CD4-positive, alpha-beta T cell treated with Interleukin-21 for 1 hour (primary cell): ENCODE data around the gene MAGI2.

Experiments used
- DNase-seq: peaks from one replicate; pipeline ENCODE4 v3.0.0-alpha.2; 2020

The MAGI2 gene

DNA sequence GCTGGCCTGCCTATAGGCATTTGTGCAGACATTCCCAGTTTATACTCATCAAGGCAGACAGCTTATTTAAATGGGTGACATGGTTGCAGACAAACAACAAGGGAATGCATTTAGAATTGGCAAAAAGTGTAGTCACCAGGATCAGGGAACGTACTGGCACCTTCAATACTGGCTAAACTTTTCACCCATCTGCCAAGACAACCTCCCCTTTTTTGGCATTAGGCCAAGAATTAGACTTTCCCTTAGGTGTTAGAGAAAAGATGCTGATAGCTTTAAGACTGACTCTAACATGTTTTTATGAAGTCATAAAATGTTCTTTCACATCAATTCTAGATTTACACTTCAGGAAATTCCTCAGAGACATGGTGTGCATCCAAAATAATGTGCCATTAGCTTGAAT is 1289.0 kb downstream of the MAGI2 start:
- no peak for DNase-seq

DNA sequence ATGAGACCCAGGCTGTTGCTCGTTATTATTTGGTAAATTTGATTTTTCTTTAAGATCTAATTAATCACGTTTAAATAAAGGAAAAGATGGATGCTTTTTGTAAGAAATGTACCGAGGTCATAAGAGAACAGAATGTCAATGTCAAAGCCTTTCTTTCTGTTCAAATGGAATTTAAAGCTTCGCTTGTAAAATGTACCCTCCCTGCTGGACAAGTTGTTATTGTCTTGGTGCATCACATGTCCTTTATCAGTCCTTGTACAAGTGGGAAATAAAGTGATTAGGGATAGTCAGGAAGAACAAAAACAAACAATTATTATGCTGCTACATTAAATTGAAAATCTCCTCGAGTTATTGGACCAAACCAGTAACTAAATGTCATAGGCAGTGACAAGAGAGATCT is 1291.7 kb downstream of the MAGI2 start:
- DNase-seq, result no peak

DNA sequence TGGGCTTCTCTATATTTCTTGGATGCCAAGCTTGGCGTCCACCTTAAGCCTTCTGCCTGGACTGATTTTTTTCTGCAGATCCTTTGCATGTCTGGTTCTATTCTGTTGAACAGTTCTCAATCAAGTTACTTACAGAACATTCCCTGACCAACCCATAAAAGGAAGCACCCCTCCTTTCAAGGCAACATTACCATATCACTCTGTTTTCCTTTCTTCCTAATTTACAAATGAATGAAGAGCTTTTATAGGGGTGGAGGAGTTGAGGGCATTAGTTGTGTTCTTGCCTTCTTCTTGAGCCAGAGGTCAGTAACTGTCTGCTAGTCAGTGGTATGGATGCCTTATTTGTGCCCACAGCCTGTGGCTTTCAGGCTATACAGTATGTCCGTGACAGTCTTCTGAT is 1293.9 kb downstream of the MAGI2 start:
- DNase-seq, result no peak

DNA sequence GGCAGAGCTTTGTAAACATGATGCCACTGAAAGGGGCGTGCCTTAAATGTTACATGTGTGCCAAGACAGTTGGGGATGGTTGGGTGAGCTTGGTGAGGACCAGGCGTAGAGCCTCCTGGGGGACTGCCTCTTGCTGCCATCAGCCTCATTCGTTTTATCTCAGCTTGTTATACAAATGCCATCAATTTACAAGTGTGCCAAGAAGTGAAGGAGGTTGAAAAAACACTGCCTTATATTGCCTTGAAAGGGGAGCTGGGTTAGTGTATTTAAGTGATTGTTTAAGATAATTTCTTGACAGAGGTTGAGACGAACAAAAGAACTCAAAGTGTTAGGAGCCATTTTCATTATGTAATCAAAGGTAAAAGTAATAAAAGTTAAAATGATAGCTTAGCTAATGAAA is 1300.2 kb downstream of the MAGI2 start:
- DNase-seq, result no peak

- DNase-seq, result no peak
These were observed 1302.2 kb downstream of the MAGI2 start for GRCh38 chr7:78151229-78151628.

DNA sequence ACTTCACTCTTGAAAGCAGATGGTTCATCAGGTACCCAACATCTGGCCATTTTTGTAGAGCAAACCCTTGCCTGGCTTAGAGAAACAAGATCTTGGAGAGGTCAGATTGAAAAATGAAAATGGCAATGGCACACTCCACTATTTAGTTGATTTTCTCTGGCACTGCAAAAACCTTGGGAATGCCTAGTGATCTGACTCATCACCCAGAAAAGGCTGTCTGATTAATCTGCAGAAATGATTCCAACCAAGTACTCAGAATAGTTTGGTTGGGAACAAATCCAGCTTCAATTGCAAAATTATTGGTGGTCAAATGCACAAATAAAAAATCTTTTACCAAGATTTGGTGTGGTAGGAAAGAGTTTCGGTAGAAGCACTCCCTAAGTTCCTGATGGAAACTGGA is 1303.7 kb downstream of the MAGI2 start:
- no peak for DNase-seq

DNA sequence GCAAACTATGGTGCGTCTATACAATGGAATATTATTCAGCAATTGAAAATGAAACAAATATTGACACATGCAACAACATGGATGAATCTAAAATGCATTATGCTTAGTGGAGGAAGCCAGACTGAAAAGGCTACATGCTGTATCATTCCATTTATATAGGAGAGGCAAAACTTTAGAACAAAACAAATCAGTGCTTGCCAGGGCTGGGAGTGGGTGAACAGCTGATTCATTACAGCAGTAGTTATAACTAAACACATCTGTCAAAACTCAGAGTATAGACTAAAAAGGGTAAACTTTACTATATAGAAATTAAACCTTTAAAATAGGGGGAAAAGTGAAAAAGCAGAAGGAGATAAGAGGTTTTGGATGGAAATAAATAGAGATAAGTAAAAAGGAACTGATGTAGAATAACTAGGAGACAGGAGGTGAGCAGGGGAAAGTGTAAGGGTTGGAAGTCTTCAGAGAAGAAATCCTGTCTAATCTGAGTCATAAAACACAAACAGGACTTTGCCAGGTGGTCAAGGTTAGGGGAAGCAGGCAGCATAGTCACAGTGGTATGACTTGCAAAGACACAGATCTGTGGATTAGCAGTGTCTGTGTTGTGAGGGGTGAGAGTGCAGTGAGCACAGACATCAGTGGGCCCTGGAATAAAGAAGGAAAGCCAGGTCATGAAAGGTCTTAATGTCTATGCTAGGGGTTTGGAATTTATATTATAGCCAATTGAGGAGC is 1305.1 kb downstream of the MAGI2 start:
- no peak for DNase-seq

GRCh38 chr7:78146546-78146945 is 1306.9 kb downstream of the MAGI2 start:
- no peak for DNase-seq

DNA sequence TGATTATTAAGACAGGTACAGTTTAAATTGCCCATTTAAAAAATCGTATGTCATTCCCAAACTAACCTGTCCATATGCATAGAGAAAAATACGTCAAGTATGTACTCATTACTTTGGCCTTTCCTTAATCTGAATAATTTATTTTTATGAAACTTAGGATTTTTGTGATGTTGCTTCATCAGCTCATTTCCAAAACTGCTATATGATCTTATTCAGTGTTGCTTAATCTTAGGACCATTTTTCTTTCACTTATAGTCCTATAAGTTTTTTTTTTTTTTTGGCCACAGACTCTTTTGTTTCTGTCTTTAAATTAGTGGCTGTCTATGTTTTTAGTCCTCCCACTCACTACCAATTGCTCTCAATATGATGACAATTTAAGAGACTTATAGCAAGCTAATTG is 1309.8 kb downstream of the MAGI2 start:
- DNase-seq, result no peak

DNA sequence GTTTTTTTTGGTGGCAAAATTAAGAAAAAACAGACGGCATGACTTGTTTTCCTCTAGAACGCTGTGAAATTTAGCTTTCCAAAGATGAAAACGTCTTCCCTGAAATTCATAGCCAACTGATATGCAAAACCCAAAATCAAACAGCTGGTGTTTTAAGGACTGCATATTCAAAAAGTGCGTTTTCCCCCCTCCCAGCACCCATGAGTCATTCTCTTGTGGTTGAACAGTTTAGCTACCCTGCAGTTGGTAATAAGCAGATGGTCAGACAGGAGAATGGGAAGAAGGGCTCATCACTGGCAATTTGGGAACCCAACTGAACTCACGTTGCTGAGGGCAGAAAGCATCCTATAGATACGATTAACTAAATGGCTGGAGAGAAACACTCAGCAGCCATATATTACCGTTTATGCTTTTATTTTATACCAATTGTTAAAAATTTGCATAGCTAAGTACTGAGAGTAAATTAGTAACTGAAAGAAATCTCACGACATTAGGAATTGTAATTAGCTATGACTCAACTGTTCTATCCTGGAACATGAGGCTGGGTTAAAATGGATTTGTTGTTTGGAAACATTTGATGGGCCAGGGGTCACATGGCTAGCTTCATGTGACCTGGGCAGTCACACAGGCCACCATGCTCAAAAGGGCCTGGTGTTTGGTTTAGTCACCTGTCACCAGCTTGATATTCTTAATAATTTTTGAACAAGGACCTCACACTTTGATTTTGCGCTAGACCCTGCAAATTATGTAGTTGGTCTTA is 1311.8 kb downstream of the MAGI2 start:
- no peak for DNase-seq

GRCh38 chr7:78140109-78140508 is 1313.4 kb downstream of the MAGI2 start:
- no peak for DNase-seq

- no peak for DNase-seq
These were observed 1314.1 kb downstream of the MAGI2 start for GRCh38 chr7:78139335-78139734.

GRCh38 chr7:78134774-78135173 is 1318.7 kb downstream of the MAGI2 start:
- DNase-seq, result no peak

DNA sequence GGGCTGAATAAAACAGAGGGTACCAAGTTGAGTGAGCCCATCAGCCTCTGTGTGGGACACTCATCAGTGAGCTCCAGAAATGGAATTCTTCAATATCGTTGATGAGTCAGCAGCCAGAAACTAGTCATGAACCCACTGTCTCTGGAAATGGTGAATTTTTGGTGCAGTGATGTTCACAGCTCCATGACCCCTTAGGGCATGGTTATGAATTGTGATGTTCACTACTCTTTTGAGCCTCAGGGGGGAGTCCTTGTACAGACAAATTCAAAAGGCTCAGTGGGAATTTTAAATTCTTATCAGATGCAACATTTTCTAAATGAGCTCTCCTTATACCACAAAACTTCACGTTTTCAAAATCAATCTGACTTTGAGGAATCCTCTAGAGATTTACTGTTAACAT is 1319.2 kb downstream of the MAGI2 start:
- DNase-seq, result no peak

GRCh38 chr7:78130446-78131215 is 1322.8 kb downstream of the MAGI2 start:
- no peak for DNase-seq

DNA sequence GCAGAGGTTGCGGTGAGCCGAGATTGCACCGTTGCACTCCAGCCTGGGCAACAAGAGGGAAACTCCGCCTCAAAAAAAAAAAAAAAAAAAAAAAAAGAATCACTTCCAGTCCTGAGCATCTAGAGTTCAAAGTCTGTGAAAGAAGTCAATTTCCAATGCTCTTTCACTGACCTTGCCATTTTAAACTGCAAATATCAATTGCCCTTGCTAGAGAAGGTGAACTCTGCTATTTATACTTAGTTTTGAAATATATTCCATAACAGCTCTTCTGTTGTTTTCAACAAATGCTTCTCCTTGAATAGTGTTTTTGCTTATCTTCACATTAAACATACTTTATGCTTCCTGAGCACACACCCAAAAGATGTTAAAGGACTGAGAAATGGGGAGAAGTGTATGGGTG is 1323.6 kb downstream of the MAGI2 start:
- DNase-seq, result no peak

DNA sequence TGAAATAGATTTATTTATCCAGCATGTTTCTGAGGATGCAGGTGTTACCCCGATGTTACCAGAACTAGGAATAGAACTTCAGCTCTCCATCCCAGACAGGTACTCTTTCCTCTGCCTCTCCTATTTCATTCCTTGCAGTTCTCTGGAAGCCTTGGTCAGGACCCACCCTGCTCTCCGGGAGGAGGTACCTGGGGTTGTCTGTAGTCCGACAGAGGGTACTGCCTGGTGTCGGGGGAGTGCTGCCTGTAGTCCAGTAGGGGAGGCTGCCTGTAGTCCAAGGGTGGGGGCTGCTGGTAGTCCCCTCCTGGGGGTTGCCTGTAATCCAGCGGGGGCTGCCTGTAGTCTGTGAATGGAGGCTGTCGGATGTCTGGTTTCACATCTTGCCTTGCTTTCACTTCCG is 1326.5 kb downstream of the MAGI2 start:
- no peak for DNase-seq

GRCh38 chr7:78125884-78126283 is 1327.6 kb downstream of the MAGI2 start:
- DNase-seq, result no peak

GRCh38 chr7:78124216-78124615 is 1329.3 kb downstream of the MAGI2 start:
- no peak for DNase-seq

GRCh38 chr7:78121888-78122287 is 1331.6 kb downstream of the MAGI2 start:
- DNase-seq, result no peak

- no peak for DNase-seq
These were observed 1335.0 kb downstream of the MAGI2 start for GRCh38 chr7:78118470-78118869.

GRCh38 chr7:78115876-78116275 is 1337.6 kb downstream of the MAGI2 start:
- DNase-seq, result no peak

DNA sequence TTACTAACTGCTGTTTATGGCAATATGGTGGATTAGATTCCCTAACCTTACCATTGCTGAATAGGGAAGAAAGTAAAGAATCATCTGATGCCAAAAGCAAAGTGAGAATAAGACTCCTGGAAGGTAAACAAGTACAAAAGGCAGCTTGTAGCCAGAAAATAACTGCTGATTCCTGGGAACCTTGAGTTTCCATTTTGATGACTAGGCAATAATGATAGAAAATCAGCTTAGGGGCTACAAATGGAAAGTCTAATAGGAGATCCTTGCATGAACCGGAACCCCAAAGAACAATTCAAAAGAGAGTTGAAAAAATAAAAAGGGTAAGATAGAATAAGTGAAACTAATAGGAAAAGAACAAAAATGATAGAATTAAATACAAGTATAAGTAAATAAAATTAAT is 1338.5 kb downstream of the MAGI2 start:
- no peak for DNase-seq

DNA sequence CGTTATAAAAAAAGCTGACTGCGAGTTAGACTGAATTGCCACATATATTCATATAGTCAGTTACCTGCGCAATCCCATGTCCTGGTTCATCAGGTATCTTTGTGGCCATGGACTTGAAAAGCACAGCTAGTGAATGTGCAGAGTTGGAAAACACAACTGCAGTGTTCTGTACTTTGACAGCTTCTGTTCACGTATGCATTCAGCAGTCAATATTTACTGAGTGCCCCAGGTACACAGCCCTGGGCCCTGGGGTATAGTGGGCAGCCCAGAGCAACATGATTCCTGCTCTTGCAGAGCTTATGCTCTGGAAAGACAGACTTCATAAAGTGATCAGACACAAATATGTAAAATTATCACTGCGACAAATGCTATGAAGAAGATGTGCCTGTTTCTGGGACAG is 1341.0 kb downstream of the MAGI2 start:
- DNase-seq, result no peak
